ENCODE data around the gene TLL1. TPM values are rescaled to one million over a fixed set of nuclear protein-coding genes. Genes with fewer than 3 reads are reported as not detected.

Gene TLL1
- total RNA-seq, 4 donors from 2014 or later = 0.62 to 2.3 (median 1.1) TPM

GRCh38 chr4:165928601-165929000 is 55.6 kb downstream of the TLL1 start:
- Histone ChIP-seq H3K27me3 (no peaks in the 10 kb centered on the region), H3K4me1 (no peaks in the 10 kb centered on the region), H3K9me3 (no peaks in the 10 kb centered on the region), H3K27ac (no peak overlapping the region), H3K36me3 (no peaks in the 10 kb centered on the region), H3K4me3 (no peak overlapping the region)
- ATAC-seq (no peak), DNase-seq (no peak)
- intact Hi-C loops (cut with DNase I; ENCODE audit: low total_unique reads) (no loop called here), in situ Hi-C loops (cut with MboI; ENCODE audit: low sequenced_read_pairs in 4 of 4) (no loop called here)
- no peak for TF ChIP-seq CTCF (IDR thresholded peaks at IDR 0.05 in 4 of 5, conservative IDR thresholded peaks at IDR 0.05 in 1 of 5)
- TF ChIP-seq POLR2A (IDR thresholded peaks at IDR 0.05) = no peak

DNA sequence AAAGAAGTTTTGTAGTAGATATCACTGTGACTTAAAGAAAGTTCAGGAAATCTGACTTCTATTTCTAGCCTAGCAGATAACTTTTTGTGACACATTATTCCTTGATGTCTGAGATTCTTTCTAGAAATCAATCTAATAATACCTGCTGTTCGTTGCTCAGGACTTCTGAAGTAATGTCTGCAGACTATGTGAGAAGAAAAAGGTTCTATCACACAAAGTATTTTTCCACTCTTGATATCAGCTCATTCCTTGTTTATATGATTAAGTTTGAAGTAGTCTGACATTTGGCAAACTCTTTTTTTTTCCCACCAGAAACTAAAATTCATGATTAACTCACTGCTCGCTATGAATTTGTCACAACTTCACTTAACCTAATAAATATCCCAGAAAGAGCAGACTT is 56.6 kb downstream of the TLL1 start:
- Histone ChIP-seq H3K27ac (no peak overlapping the region), H3K27me3 (no peaks in the 10 kb centered on the region), H3K4me3 (no peak overlapping the region), H3K36me3 (no peaks in the 10 kb centered on the region), H3K9me3 (no peaks in the 10 kb centered on the region), H3K4me1 (no peaks in the 10 kb centered on the region)
- TF ChIP-seq POLR2A (IDR thresholded peaks at IDR 0.05) (no peak), CTCF (IDR thresholded peaks at IDR 0.05 in 4 of 5, conservative IDR thresholded peaks at IDR 0.05 in 1 of 5) (no peak)
- DNase-seq (no peak), ATAC-seq (no peak)
- intact Hi-C loops (cut with DNase I; ENCODE audit: low total_unique reads) (no loop called here), in situ Hi-C loops (cut with MboI; ENCODE audit: low sequenced_read_pairs in 4 of 4) (no loop called here)

- Histone ChIP-seq H3K9me3 (no peaks in the 10 kb centered on the region), H3K4me1 (no peaks in the 10 kb centered on the region), H3K27me3 (no peaks in the 10 kb centered on the region), H3K4me3 (no peak overlapping the region), H3K36me3 (no peaks in the 10 kb centered on the region), H3K27ac (no peak overlapping the region)
- ATAC-seq = no peak
- TF ChIP-seq CTCF (IDR thresholded peaks at IDR 0.05 in 4 of 5, conservative IDR thresholded peaks at IDR 0.05 in 1 of 5) (no peak), POLR2A (IDR thresholded peaks at IDR 0.05) (no peak)
- DNase-seq = no peak
- in situ Hi-C loops (cut with MboI; ENCODE audit: low sequenced_read_pairs in 4 of 4) = no loop called here
- intact Hi-C loops (cut with DNase I; ENCODE audit: low total_unique reads) = no loop called here
These were observed 58.7 kb downstream of the TLL1 start for GRCh38 chr4:165931741-165932140.

GRCh38 chr4:165944900-165945299 is 71.9 kb downstream of the TLL1 start:
- Histone ChIP-seq H3K9me3 (no peaks in the 10 kb centered on the region), H3K27ac (no peak overlapping the region), H3K27me3 (no peaks in the 10 kb centered on the region), H3K36me3 (no peaks in the 10 kb centered on the region), H3K4me1 (no peaks in the 10 kb centered on the region), H3K4me3 (no peak overlapping the region)
- in situ Hi-C loops (cut with MboI; ENCODE audit: low sequenced_read_pairs in 4 of 4) (no loop called here), intact Hi-C loops (cut with DNase I; ENCODE audit: low total_unique reads) (loop anchor here (10.0 kb wide), 1 partner anchor 320 kb away; no protein-coding TSS in a partner anchor)
- DNase-seq = no peak
- TF ChIP-seq CTCF (IDR thresholded peaks at IDR 0.05 in 4 of 5, conservative IDR thresholded peaks at IDR 0.05 in 1 of 5) (no peak), POLR2A (IDR thresholded peaks at IDR 0.05) (no peak)
- no peak for ATAC-seq

DNA sequence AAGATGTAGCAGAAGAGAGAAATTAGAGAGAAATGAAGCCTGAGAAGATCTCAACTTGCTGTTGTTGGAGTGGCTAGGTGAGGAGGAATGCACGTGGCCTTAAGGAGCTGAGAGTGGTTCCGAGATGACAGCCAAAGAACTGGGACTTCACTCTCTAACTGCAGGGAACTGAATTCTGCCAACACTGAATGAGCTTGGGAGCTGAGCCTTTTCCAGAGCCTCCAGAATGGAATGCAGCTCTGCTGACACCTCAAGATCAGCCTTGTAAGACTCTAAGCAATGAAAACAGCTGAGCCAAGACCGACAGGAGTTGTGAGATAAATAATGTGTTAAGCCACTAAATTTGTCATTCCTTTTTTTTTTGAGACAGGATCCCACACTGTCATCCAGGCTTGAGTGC is 73.0 kb downstream of the TLL1 start:
- no peaks in the 10 kb centered on the region for H3K9me3 ChIP-seq
- TF ChIP-seq CTCF (IDR thresholded peaks at IDR 0.05 in 4 of 5, conservative IDR thresholded peaks at IDR 0.05 in 1 of 5) (no peak), POLR2A (IDR thresholded peaks at IDR 0.05) (no peak)
- no peaks in the 10 kb centered on the region for H3K4me1 ChIP-seq
- intact Hi-C loops (cut with DNase I; ENCODE audit: low total_unique reads) (loop anchor here (10.0 kb wide), 1 partner anchor 319 kb away; no protein-coding TSS in a partner anchor), in situ Hi-C loops (cut with MboI; ENCODE audit: low sequenced_read_pairs in 4 of 4) (no loop called here)
- H3K27ac ChIP-seq = no peak overlapping the region
- no peaks in the 10 kb centered on the region for H3K36me3 ChIP-seq
- ATAC-seq = no peak
- H3K4me3 ChIP-seq = no peak overlapping the region
- H3K27me3 ChIP-seq = no peaks in the 10 kb centered on the region
- no peak for DNase-seq

Measured in gastrocnemius medialis (tissue), 4 donors.